HG03460 (cell line): ENCODE data around the gene IL17RE.
A peak's percentile ranks its signal among the peaks of the same experiment; 100 is the strongest.
"Not testable (repeated sequence)": the region's sequence is repeated elsewhere in the genome, so short reads cannot be mapped to it uniquely, and the experiment has no call there.

Experiments
- ATAC-seq: cut with Tn5 transposase; IDR thresholded peaks from one replicate; pipeline ENCODE4 v1.9.1; 2021; ENCODE audit not compliant: unreplicated experiment

IL17RE gene

GRCh38 chr3:9879830-9880549 is 22.7 kb upstream of the IL17RE start, which contains the start of gene CIDEC:
TSS of gene CIDEC (minus strand) at chr3:9880253. CDS start at chr3:9878486, 1,767 bp downstream.
- ATAC-seq, result no peak

GRCh38 chr3:9881441-9881840 is 21.2 kb upstream of the IL17RE start:
- no peak for ATAC-seq

DNA sequence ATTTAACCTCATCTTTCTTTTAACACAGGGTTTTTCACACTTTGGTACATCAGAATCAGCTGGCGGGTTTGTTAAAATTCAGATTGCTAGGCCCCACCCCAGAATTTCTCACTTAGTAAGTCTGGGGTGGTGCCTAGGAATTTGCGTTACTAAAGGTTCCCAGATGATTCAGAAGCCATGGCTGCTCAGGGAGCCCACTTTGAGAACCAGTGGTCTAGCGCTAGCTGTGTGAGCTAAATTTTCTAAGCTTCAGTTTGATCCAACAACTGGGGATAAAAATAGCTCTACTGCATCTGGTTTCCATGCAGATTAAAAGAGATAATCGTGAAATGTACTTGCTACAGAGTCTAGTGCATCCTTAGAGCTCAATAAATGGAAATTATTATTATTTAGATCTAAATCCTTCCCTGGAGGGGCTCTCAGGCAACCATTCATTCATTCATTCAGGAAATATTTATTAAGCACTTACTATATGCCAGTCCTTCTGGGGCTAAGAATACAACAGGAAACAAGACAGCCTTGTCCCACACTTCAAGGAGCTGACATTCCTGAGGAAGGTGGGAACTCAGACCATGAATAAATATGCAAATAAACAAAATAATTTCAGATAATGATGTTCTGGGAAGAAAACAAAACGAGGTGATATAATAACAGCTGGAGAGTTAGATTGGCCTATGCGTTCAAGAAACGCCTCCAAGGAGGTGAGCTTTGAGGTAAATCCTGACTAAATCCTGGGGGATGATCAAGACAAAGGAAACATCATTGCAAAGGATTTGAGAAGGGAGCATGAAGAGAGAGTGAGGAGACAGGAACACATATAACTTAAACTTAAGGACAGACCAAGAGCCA is 18.7 kb upstream of the IL17RE start:
- no peak for ATAC-seq

DNA sequence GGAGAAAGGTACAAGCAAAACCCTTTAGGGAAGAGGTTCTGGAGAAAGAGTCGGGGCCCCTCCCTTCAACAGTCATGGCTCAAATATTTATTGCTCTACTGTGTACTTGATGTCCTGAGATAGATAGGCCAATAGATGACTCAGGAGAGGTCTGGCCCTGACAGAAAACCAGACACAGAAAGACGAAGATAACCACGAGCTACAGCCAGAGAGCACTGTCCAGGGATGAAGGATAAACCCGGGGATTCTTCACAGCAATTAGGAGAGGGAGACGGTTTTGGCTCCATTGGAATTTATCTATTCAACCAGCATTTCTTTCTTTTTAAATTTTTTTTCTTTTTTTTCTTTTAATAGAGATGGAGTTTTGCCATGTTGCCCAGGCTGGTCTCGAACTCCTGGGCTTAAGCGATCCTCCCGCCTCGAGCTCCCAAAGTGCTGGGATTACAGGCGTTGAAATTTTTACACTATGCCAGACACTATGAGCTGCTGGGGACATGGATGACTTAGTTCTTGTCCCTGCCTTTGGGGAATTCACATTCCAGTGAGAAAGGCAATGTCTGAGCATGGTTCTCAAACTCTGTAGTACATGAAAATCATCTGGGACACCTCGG is 18.0 kb upstream of the IL17RE start:
- ATAC-seq, result no peak

GRCh38 chr3:9886328-9886727 is 16.3 kb upstream of the IL17RE start:
- no peak for ATAC-seq

GRCh38 chr3:9887480-9887879 is 15.2 kb upstream of the IL17RE start:
- no peak for ATAC-seq

- ATAC-seq, result no peak
Measured at GRCh38 chr3:9888540-9888939, 14.1 kb upstream of the IL17RE start.

GRCh38 chr3:9889405-9889804 is 13.2 kb upstream of the IL17RE start:
- no peak for ATAC-seq

- ATAC-seq, result peak; percentile 74
Measured at GRCh38 chr3:9890249-9891071, 12.2 kb upstream of the IL17RE start, which contains the start of gene JAGN1. TSS of gene JAGN1 (plus strand) at chr3:9890610. CDS start at chr3:9890723, 113 bp downstream.

DNA sequence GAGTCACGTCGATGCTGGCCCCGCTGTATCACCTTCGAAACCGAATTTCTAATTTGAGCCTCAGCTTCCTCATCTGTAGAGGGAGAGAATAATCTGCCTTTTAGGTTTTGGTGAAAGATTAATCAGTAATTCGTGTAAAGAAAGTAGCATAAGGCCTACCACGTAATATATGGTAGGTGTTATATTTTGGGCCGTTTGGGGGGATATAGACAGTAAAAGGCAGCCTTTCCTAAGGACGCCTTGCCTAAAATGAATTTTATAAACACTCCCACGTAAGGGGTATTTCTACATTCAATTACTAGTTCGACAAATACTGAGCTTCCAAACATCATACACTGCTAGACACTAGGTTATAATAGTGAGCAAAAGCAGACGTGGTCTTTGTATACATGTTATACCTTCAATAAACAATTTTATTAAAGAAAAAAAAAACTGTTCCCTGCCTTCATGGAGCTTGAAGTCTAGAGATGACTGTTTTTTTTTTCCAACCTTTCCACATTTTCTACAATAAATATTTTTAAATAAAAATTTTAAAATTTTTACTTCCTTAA is 11.5 kb upstream of the IL17RE start:
- ATAC-seq, result no peak

DNA sequence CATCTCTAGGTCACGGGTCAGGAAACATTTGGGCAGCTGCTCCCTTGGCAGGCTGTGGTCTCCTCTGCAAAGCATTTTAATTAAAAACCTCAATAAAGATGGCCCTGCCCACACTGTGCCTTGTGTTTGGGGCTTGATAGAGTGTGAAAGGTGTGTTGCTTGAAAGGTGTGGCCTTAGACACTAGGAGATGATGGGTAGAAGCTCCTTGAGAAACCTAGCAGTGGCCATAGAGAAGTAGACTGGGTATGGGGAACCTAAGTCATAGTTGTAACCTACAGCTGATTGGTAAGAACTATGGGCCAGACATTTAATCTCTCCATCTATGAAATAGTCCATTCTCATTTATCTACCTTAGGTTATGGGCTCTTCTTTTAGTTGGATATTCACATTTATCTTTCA is 8.9 kb upstream of the IL17RE start:
- no peak for ATAC-seq

DNA sequence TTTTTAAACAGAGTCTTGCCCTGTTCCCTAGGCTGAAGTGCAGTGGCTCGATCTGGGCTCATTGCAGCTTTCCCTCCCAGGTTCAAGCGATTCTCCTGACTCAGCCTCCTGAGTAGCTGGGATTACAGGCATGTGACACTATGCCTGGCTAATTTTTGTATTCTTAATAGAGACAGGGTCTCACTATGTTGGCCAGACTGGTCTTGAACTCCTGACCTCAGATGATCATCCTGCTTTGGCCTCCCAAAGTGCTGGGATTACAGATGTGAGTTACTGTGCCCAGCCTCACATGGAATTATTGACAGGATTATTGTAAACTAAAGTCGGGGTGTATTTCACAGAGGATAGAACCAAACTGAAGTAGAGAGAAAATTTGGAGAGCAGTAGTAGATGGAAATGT is 6.9 kb upstream of the IL17RE start:
- ATAC-seq, result not testable (repeated sequence)

- not testable (repeated sequence) for ATAC-seq
Measured at GRCh38 chr3:9896755-9897407, 5.8 kb upstream of the IL17RE start.

- ATAC-seq, result peak; percentile 76
Measured at GRCh38 chr3:9897408-9898372, 5.0 kb upstream of the IL17RE start.

DNA sequence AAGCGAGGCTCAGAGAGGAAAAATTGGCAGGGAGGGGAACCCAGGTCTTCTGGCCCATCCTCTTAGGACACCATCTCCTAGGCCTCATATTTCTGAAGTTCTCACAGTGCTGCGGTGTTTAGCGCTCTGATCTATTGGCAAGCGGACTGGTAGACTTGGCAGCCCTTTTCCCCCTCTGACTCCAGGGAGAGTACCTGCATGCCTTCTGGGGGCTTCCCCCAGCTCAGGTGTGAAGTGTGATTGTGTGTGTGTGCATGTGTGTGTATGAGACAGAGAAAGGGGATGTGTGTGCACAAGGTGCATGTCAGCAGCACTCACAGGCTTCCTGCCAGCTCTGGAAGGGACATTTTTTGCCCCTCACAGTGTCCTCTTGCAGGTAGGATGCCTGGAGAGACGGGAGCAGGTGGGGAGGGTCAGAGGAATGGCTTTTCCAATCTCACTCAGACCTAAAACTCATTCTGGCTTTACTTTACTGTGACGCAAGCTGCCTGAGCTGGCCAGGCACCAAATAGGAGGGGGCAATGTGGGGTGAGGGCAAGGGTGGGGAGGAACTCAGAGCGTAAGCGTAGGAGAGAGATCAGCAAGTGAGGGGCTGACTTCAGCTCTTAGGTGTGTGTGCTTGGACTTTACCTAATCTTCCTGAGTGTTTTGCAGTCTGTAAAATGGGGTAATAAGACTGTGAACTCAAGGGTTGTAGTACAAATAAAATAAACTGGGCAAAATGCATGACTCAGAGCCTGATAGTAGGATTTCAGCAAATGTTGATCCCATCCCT is 4.0 kb upstream of the IL17RE start:
- no peak for ATAC-seq

DNA sequence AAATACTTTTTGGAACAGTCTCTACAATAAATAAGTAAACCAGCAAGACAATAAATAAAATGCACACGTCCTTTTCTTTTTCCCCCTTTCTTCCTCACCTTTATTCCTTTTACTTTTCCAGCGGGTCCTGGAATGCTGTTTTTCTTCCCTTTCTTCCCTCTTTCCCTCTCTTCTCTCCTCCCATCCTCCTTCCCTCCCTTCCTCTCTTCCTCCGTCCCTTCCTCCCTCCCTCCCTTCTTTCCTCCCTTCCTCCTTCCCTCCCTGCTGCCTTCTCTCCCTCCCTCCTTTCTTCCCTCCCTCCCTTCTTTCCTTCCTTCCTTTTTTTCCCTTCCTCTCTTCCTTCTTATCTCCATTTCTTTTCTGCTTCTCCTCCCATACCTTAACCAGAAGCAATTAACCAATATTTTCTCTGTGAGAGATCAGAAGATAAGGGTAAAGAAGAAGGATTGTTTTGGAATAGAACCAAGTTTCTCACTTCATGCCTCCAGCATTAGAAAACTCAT is 3.3 kb upstream of the IL17RE start:
- no peak for ATAC-seq

- not testable (repeated sequence) for ATAC-seq
Measured at GRCh38 chr3:9900965-9901415, 1.7 kb upstream of the IL17RE start.

DNA sequence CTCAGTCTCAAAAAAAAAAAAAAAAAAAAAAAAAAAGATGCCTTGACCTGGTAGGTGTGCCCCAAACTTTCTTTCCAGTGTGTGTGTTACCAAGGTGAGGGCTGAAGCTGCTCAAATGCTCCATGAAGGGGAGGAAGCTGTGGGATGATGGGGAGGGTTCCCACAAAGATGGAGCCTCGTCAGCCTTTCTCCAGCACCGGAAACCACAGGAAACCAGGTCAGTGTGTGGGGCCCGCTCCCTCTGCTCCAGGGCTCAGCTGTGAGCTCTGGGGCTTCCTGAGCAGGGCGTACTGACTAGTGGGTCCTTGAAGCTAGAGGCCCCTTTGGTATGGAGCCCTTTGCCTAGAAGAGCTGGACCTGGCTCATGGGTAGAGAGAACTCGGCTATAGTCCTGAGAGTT is 681 bp upstream of the IL17RE start:
- no peak for ATAC-seq
